GM04504 (cell line): Measurements from ENCODE around the gene NUDCD2.
"Not testable (repeated sequence)": the region's sequence is repeated elsewhere in the genome, so short reads cannot be mapped to it uniquely, and the experiment has no call there.

Source experiments
- DNase-seq: peaks from one replicate; pipeline ENCODE4 v3.0.0-alpha.2; 2012; ENCODE audit warnings: low read depth

The NUDCD2 gene

GRCh38 chr5:163426128-163426527 is 33.8 kb downstream of the NUDCD2 start:
- DNase-seq = not testable (repeated sequence)

GRCh38 chr5:163424836-163425235 is 35.1 kb downstream of the NUDCD2 start:
- DNase-seq = no peak

GRCh38 chr5:163415673-163416072 is 44.2 kb downstream of the NUDCD2 start:
- DNase-seq = not testable (repeated sequence)

GRCh38 chr5:163410505-163410904 is 49.4 kb downstream of the NUDCD2 start:
- no peak for DNase-seq

GRCh38 chr5:163409384-163409783 is 50.5 kb downstream of the NUDCD2 start:
- no peak for DNase-seq

GRCh38 chr5:163408311-163408923 is 51.5 kb downstream of the NUDCD2 start:
- peak; percentile 35 for DNase-seq

GRCh38 chr5:163407034-163407655 is 52.8 kb downstream of the NUDCD2 start:
- DNase-seq = peak; percentile 10

GRCh38 chr5:163404364-163405173 is 55.3 kb downstream of the NUDCD2 start:
- no peak for DNase-seq

GRCh38 chr5:163402007-163402406 is 57.9 kb downstream of the NUDCD2 start:
- DNase-seq = no peak

- no peak for DNase-seq
Measured at GRCh38 chr5:163401271-163401670, 58.6 kb downstream of the NUDCD2 start.

GRCh38 chr5:163399923-163400322 is 60.0 kb downstream of the NUDCD2 start:
- no peak for DNase-seq

- no peak for DNase-seq
Measured at GRCh38 chr5:163397354-163397753, 62.5 kb downstream of the NUDCD2 start.

- DNase-seq = not testable (repeated sequence)
Measured at GRCh38 chr5:163396818-163397340, 63.0 kb downstream of the NUDCD2 start.
